Activated naive CD4-positive, alpha-beta T cell (primary cell): Measurements from ENCODE around the gene ATP8B4.

Source experiments
- DNase-seq, 4 experiments: peaks; one replicate each; lab custom pipeline; 2025; lab: John Stamatoyannopoulos, UW

ATP8B4 gene

GRCh38 chr15:49809894-49810609 lies 309.0 kb downstream of the ATP8B4 start:
- no peak for DNase-seq

GRCh38 chr15:49808341-49808740 lies 310.7 kb downstream of the ATP8B4 start:
- DNase-seq = no peak
